ENCODE measurements around the gene ANKRD40. TPM values are rescaled to one million over a fixed set of nuclear protein-coding genes. Genes with fewer than 3 reads are reported as not detected.

Gene ANKRD40
- total RNA-seq, 1 donor from 2014 or later, result 40.8 TPM

GRCh38 chr17:50692448-50693035, 15.2 kb downstream of the ANKRD40 start:
- peak overlapping the region; percentile 42 for H3K4me3 Mint-ChIP-seq (ENCODE audit: unreplicated experiment)
- no peak overlapping the region for H3K27ac Mint-ChIP-seq (ENCODE audit: unreplicated experiment)
- peaks cover 4% of the 10 kb centered on the region for H3K9me3 Mint-ChIP-seq (ENCODE audit: unreplicated experiment)
- DNase-seq, result no peak
- H3K4me1 Mint-ChIP-seq (ENCODE audit: low read depth, unreplicated experiment), result peaks cover 48% of the 10 kb centered on the region
- TF ChIP-seq, protein P1, sequence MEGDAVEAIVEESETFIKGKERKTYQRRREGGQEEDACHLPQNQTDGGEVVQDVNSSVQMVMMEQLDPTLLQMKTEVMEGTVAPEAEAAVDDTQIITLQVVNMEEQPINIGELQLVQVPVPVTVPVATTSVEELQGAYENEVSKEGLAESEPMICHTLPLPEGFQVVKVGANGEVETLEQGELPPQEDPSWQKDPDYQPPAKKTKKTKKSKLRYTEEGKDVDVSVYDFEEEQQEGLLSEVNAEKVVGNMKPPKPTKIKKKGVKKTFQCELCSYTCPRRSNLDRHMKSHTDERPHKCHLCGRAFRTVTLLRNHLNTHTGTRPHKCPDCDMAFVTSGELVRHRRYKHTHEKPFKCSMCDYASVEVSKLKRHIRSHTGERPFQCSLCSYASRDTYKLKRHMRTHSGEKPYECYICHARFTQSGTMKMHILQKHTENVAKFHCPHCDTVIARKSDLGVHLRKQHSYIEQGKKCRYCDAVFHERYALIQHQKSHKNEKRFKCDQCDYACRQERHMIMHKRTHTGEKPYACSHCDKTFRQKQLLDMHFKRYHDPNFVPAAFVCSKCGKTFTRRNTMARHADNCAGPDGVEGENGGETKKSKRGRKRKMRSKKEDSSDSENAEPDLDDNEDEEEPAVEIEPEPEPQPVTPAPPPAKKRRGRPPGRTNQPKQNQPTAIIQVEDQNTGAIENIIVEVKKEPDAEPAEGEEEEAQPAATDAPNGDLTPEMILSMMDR (IDR thresholded peaks at IDR 0.05; ENCODE audit: partially characterized antibody, unreplicated experiment), result no peak
- H3K27me3 Mint-ChIP-seq (ENCODE audit: unreplicated experiment), result peaks cover 2% of the 10 kb centered on the region
- peaks cover 5% of the 10 kb centered on the region for H3K36me3 Mint-ChIP-seq (ENCODE audit: unreplicated experiment)

- H3K36me3 Mint-ChIP-seq (ENCODE audit: unreplicated experiment), result peaks cover 1% of the 10 kb centered on the region
- peak overlapping the region; percentile 42 for H3K4me3 Mint-ChIP-seq (ENCODE audit: unreplicated experiment)
- H3K27me3 Mint-ChIP-seq (ENCODE audit: unreplicated experiment), result peaks cover 2% of the 10 kb centered on the region
- peak overlapping the region; percentile 77 for H3K27ac Mint-ChIP-seq (ENCODE audit: unreplicated experiment)
- DNase-seq, result no peak
- TF ChIP-seq, protein P1 (IDR thresholded peaks at IDR 0.05; ENCODE audit: partially characterized antibody, unreplicated experiment), result no peak
- H3K9me3 Mint-ChIP-seq (ENCODE audit: unreplicated experiment), result peaks cover 4% of the 10 kb centered on the region
- peaks cover 46% of the 10 kb centered on the region for H3K4me1 Mint-ChIP-seq (ENCODE audit: low read depth, unreplicated experiment)
Measured at GRCh38 chr17:50691550-50692447, 15.9 kb downstream of the ANKRD40 start.

GRCh38 chr17:50690887-50691549, 16.7 kb downstream of the ANKRD40 start:
- Mint-ChIP-seq H3K27me3 (ENCODE audit: unreplicated experiment) (peaks cover 2% of the 10 kb centered on the region), H3K4me3 (ENCODE audit: unreplicated experiment) (peak overlapping the region; percentile 25)

GRCh38 chr17:50689956-50690886, 17.5 kb downstream of the ANKRD40 start:
- Mint-ChIP-seq H3K27me3 (ENCODE audit: unreplicated experiment) (peaks cover 3% of the 10 kb centered on the region), H3K4me3 (ENCODE audit: unreplicated experiment) (peak overlapping the region; percentile 69), H3K9me3 (ENCODE audit: unreplicated experiment) (peaks cover 4% of the 10 kb centered on the region), H3K36me3 (ENCODE audit: unreplicated experiment) (no peaks in the 10 kb centered on the region), H3K27ac (ENCODE audit: unreplicated experiment) (peak overlapping the region; percentile 77), H3K4me1 (ENCODE audit: low read depth, unreplicated experiment) (peaks cover 42% of the 10 kb centered on the region)
- TF ChIP-seq, protein P1 (IDR thresholded peaks at IDR 0.05; ENCODE audit: partially characterized antibody, unreplicated experiment), result no peak
- peak; percentile 70 for DNase-seq

More at GRCh38 chr17:50690887-50691549, 16.7 kb downstream of the ANKRD40 start:
- H3K36me3 Mint-ChIP-seq (ENCODE audit: unreplicated experiment), result no peaks in the 10 kb centered on the region
- H3K4me1 Mint-ChIP-seq (ENCODE audit: low read depth, unreplicated experiment), result peaks cover 45% of the 10 kb centered on the region
- DNase-seq, result no peak
- H3K9me3 Mint-ChIP-seq (ENCODE audit: unreplicated experiment), result peaks cover 4% of the 10 kb centered on the region
- TF ChIP-seq, protein P1 (IDR thresholded peaks at IDR 0.05; ENCODE audit: partially characterized antibody, unreplicated experiment), result no peak
- H3K27ac Mint-ChIP-seq (ENCODE audit: unreplicated experiment), result peak overlapping the region; percentile 77

Measured in glutamatergic neuron (in vitro differentiated cells).